Uterus (tissue), 4 donors: ENCODE measurements around the gene HERC3. TPM values are rescaled to one million over a fixed set of nuclear protein-coding genes. Genes with fewer than 3 reads are reported as not detected.

Experiments
- DNase-seq, 2 donors: peaks; one replicate each; pipeline ENCODE4 v3.0.0-alpha.2; 2019 to 2020
- H3K27ac ChIP-seq, 2 donors: fragments of 200-600 bp; sonication (generic); 1 replicate in 1 of 2; 2 replicates in 1 of 2; pipeline ENCODE4 v1.5.1; 2016 to 2018
- H3K27me3 ChIP-seq, 2 donors: fragments of 200-600 bp; sonication (generic); one replicate each; pipeline ENCODE4 v1.5.1; 2018 to 2019; ENCODE audit warnings: control low read depth in 1 of 2
- H3K36me3 ChIP-seq, 2 donors: fragments of 200-600 bp; sonication (generic); one replicate each; pipeline ENCODE4 v1.5.1; 2019; ENCODE audit warnings: control low read depth in 1 of 2
- H3K4me1 ChIP-seq, 2 donors: fragments of 200-600 bp; sonication (generic); one replicate each; pipeline ENCODE4 v1.5.1; 2018 to 2019; ENCODE audit warnings: control low read depth in 1 of 2
- H3K4me3 ChIP-seq, 2 donors: fragments of 200-600 bp; sonication (generic); 1 replicate in 1 of 2; 2 replicates in 1 of 2; pipeline ENCODE4 v1.5.1; 2018 to 2019; ENCODE audit warnings: mild to moderate bottlenecking in 1 of 2
- H3K9me3 ChIP-seq, 2 donors: fragments of 200-600 bp; sonication (generic); one replicate each; pipeline ENCODE4 v1.5.1; 2019; ENCODE audit warnings: control low read depth in 1 of 2
- POLR2A ChIP-seq, 2 donors: fragments of 450-650 bp; IDR thresholded peaks; one replicate each; pipeline ENCODE4 v1.6.1; 2016; ENCODE audit warnings: antibody characterized with exemption in 2 of 2, mild to moderate bottlenecking in 1 of 2, moderate library complexity in 1 of 2
- intact Hi-C: fragments of 100-400 bp; cut with DNase I; formaldehyde crosslinking; loops from one replicate; pipeline ENCODE4 v1.15.1; 2023; ENCODE audit warnings: low total_unique reads
- total RNA-seq, 4 donors: library from RNA; depleted of rRNA in 3 of 4; stranded (reverse); fragments of >200 nt in 3 of 4; gene quantifications; one replicate each; pipeline versions ENCODE4 v1.1.0 to v1.2.4, GENCODE V29; 2014 to 2023
- TF ChIP-seq, protein P1 (sequence below), 4 experiments: fragments of 200-600 bp in 2 of 4; fragments of 450-650 bp in 2 of 4; sonication (generic) in 2 of 4; IDR thresholded peaks; one replicate each; pipeline ENCODE4 v1.5.1; 2016 to 2019; ENCODE audit warnings: antibody characterized with exemption in 4 of 4, mild to moderate bottlenecking in 2 of 4, moderate library complexity in 1 of 4
- donor health status: DM: yes; HTN: yes; CAD: no.

The HERC3 gene
- total RNA-seq, 4 donors from 2014 or later, result 20.6 to 54.8 (median 37.0) TPM

DNA sequence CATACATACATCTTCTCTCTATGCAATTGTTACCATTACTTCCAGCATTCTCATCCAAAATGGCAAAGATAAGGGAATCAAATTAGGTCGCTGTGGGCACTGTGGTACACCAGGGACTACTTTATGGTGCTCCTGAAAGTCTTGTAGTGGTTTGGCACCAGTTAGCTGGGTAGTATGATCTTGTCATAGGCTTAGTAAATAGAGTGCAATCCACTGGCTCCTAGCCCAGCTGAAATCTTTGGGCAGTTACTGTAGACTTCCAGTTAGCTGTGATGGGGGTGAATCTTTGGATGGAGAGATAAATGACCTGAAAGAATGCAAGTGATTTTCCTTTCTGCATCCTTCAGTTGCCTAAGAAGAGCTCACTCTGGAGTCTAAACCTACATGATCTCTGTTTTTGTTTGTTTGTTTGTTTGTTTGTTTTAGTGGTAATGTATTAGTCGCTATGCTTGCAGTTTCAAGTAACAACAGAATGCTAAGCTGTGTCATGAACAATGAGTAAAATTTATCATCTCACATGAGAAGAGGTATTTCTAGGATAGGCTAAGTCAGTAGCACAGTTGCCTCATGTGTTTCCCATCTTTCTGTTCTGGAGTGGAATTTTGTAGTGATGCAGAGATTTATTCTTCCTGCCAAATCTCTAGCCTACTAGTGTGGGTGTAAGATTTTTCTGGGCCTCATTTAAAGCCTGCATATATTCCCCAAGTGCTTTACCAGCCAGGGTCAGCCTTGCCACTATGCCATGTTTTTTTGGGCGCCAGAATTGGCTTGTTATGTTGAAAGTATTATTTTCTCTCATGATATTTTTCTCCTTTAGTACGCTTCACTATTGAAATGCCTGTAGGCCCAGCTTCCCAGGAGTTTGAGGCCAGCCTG lies 24.2 kb downstream of the HERC3 start:
- peaks cover 0 to 2% of the 10 kb centered on the region in 2 donors for H3K4me1 ChIP-seq
- H3K36me3 ChIP-seq, result no peaks in the 10 kb centered on the region
- DNase-seq, result no peak
- no peaks in the 10 kb centered on the region for H3K9me3 ChIP-seq
- no peak overlapping the region for H3K4me3 ChIP-seq
- no peak overlapping the region for H3K27ac ChIP-seq
- TF ChIP-seq, protein P1, sequence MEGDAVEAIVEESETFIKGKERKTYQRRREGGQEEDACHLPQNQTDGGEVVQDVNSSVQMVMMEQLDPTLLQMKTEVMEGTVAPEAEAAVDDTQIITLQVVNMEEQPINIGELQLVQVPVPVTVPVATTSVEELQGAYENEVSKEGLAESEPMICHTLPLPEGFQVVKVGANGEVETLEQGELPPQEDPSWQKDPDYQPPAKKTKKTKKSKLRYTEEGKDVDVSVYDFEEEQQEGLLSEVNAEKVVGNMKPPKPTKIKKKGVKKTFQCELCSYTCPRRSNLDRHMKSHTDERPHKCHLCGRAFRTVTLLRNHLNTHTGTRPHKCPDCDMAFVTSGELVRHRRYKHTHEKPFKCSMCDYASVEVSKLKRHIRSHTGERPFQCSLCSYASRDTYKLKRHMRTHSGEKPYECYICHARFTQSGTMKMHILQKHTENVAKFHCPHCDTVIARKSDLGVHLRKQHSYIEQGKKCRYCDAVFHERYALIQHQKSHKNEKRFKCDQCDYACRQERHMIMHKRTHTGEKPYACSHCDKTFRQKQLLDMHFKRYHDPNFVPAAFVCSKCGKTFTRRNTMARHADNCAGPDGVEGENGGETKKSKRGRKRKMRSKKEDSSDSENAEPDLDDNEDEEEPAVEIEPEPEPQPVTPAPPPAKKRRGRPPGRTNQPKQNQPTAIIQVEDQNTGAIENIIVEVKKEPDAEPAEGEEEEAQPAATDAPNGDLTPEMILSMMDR (IDR thresholded peaks at IDR 0.05), result no peak
- TF ChIP-seq POLR2A (IDR thresholded peaks at IDR 0.05), result no peak
- H3K27me3 ChIP-seq, result no peaks in the 10 kb centered on the region
- intact Hi-C loops, result no loop called here

- Histone ChIP-seq H3K9me3 (peaks cover 0 to 3% of the 10 kb centered on the region in 2 donors), H3K4me1 (no peaks in the 10 kb centered on the region), H3K36me3 (no peaks in the 10 kb centered on the region), H3K27me3 (no peaks in the 10 kb centered on the region), H3K4me3 (no peak overlapping the region), H3K27ac (no peak overlapping the region)
- DNase-seq, result no peak
- no peak for TF ChIP-seq POLR2A (IDR thresholded peaks at IDR 0.05)
- TF ChIP-seq, protein P1 (IDR thresholded peaks at IDR 0.05), result no peak
- intact Hi-C loops, result no loop called here
These were observed 26.7 kb downstream of the HERC3 start for GRCh38 chr4:88618782-88619485.

GRCh38 chr4:88619971-88620370 lies 27.7 kb downstream of the HERC3 start:
- no peaks in the 10 kb centered on the region for H3K4me1 ChIP-seq
- intact Hi-C loops, result no loop called here
- no peak overlapping the region for H3K4me3 ChIP-seq
- no peaks in the 10 kb centered on the region for H3K36me3 ChIP-seq
- DNase-seq, result no peak
- no peaks in the 10 kb centered on the region for H3K27me3 ChIP-seq
- H3K27ac ChIP-seq, result no peak overlapping the region
- TF ChIP-seq POLR2A (IDR thresholded peaks at IDR 0.05), result no peak
- TF ChIP-seq, protein P1 (IDR thresholded peaks at IDR 0.05), result no peak
- H3K9me3 ChIP-seq, result peaks cover 0 to 8% of the 10 kb centered on the region in 2 donors

DNA sequence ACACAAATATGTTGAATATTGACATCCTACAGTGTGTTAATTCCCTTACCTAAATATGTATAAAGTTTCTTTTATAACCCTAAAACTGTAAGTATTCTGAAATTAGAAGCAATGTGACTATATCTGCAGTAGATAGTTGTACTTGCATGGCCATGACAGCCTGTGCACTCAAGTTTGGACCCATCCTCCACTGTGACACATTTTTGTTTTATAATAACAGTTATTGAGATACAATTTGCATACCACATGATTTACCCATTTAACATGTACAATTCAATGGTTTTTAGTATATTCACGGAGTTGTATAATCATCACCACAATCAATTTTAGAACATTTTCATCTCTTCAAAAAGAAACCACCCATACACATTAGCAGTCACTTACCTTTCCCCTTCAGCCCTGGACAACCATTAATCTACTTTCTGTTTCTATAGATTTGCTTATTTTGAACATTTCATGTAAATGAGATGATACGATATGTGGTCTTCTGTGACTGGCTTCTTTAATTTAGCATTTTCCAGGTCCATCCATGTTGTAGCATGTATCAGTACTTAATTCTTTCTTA lies 29.6 kb downstream of the HERC3 start:
- Histone ChIP-seq H3K27me3 (no peaks in the 10 kb centered on the region), H3K4me1 (no peaks in the 10 kb centered on the region), H3K9me3 (peaks cover 0 to 8% of the 10 kb centered on the region in 2 donors), H3K4me3 (no peak overlapping the region), H3K27ac (no peak overlapping the region), H3K36me3 (no peaks in the 10 kb centered on the region)
- no peak for TF ChIP-seq POLR2A (IDR thresholded peaks at IDR 0.05)
- TF ChIP-seq, protein P1 (IDR thresholded peaks at IDR 0.05), result no peak
- DNase-seq, result no peak
- intact Hi-C loops, result no loop called here

DNA sequence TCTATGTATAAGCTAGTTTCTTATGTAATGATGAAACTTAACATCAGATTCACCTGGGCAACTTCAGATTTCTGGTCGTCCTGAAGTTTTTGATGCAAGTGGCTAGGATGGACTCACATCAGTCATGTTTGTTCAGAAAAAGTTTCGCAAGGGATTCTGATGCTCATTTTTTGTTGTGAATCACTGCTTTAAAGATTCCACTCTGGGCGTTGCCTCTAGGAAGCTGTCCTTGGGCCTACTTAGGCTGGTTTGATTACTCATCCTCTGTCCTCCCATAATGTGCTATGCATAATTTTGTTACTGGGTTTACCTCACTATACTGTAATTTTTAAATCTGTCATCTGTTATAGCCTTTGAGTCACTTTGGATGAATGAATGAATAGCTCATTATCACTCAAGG lies 30.8 kb downstream of the HERC3 start:
- intact Hi-C loops, result no loop called here
- no peaks in the 10 kb centered on the region for H3K27me3 ChIP-seq

More for the DNA sequence above, 30.8 kb downstream of the HERC3 start:
- DNase-seq, result no peak
- TF ChIP-seq POLR2A (IDR thresholded peaks at IDR 0.05), result no peak
- TF ChIP-seq, protein P1 (IDR thresholded peaks at IDR 0.05), result no peak
- H3K36me3 ChIP-seq, result no peaks in the 10 kb centered on the region
- peaks cover 0 to 8% of the 10 kb centered on the region in 2 donors for H3K9me3 ChIP-seq
- no peaks in the 10 kb centered on the region for H3K4me1 ChIP-seq
- no peak overlapping the region for H3K4me3 ChIP-seq
- H3K27ac ChIP-seq, result no peak overlapping the region
